NCI-H1436 treated with DMSO at 0.1 percent for 48 hours (cell line): ENCODE measurements around the gene PALM.

Source experiments
- DNase-seq: peaks from one replicate; lab custom pipeline; 2025; lab: John Stamatoyannopoulos, UW

The PALM gene

DNA sequence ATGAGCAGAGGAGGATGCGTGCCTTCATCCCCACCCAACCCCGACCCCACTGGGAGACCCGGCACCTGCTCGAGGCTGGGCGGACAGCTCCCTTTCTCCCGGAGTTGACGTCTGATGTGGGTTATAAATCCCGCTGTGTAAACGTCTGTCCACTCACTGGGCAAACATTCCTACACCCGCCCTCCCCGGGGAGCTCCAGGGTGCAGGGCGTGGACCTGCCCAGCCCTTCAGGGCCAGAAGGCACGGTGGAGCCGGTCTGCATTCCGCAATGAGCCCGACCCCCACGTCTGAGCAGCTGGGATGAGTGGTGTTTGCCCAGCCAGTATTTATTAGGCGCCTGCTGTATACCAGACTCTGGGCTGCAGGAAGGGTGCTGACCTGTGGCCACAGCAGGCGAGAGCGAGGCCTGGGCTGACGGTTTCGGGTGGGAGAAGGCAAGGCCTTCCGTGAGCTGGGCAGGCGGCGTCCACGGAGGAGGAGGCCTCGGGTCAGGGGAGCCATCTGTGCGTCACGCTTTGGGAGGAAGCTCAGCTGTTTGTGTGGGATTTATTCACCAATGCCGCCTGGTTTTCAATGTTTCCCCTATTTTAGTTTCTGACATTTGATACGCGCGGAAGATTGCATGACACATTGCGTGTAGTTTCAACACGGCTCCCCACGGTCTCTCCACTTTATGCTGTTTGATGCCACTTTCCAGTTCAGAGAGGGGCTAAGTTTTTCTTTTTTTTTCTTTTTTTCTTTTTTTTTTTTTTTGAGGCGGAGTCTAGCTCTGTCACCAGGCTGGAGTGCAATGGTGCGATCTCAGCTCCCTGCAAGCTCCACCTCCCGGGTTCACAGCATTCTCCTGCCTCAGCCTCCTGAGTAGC is 44.1 kb downstream of the PALM start:
- no peak for DNase-seq

DNA sequence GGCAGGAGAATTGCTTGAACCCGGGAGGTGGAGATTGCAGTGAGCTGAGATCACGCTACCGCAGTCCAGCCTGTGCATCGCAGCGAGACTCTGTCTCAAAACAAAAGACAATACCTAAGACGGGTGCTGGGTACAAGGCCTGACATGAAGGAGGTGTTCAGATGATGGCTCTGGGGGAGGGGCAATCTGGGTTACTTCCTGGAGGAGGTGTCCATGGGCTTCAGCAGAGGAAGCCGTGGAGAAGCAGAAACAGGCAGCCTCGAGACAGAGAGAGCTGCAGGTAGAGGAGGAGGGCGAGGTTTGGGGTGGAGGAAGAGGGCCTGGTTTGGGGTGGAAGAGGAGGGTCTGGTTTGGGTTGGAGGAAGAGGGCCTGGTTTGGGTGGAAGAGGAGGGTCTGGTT is 45.8 kb downstream of the PALM start:
- no peak for DNase-seq

DNA sequence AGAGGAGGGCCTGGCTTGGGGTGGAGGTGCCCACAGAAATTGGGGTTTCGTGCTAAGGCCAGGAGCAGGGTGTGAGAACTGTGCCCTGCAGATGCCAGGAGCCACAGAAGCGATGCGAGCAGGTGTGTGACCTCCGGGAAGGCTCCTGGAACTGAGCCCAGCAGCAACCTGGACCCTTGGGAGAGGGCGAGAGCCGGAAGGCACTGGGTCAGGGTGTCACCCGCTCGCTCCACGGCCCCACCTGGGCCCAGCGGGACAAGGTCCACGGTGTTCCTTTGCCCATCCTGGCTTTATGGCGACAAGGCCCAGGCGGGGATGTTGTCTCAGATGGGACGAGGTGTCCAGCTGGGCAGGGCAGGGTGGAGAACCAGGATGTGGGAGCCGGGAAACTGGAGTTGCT is 46.3 kb downstream of the PALM start:
- DNase-seq: no peak

DNA sequence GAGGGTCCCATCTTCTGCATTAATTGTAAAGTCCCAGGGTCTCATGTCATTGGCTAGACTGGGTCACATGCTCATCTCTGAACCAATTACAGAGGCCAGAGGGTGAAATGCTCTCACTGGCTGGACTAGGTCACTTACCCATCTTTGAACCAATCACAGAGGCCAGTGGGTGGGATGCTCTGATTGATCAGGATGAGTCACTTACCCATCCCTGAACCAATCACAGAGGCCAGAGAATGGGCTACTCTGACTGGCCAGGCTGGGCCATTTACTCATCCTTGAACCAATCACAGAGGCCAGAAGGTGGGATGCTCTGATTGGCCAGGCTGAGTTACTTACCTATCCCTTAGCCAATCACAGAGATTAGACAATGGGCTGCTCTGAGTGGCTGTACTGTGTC is 47.5 kb downstream of the PALM start:
- no peak for DNase-seq

DNA sequence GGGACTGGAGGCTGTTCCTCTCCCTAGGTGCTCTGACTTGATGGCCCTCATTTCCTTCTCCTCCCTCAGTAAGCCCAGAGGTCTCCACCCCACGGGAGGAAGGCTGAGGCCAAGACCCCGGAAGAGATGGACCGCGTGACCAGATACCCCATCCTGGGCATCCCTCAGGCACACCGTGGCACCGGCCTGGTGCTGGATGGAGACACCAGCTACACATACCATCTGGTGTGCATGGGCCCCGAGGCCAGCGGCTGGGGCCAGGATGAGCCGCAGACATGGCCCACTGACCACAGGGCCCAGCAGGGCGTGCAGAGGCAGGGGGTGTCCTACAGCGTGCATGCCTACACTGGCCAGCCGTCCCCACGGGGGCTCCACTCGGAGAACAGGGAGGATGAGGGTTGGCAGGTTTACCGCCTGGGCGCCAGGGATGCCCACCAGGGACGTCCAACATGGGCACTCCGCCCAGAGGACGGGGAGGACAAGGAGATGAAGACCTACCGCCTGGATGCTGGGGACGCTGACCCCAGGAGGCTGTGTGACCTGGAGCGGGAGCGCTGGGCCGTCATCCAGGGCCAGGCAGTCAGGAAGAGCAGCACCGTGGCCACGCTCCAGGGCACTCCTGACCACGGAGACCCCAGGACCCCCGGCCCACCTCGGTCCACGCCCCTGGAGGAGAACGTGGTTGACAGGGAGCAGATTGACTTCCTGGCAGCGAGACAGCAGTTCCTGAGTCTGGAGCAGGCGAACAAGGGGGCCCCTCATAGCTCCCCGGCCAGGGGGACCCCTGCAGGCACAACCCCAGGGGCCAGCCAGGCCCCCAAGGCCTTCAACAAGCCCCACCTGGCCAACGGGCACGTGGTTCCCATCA is 48.3 kb downstream of the PALM start:
- DNase-seq: no peak

DNA sequence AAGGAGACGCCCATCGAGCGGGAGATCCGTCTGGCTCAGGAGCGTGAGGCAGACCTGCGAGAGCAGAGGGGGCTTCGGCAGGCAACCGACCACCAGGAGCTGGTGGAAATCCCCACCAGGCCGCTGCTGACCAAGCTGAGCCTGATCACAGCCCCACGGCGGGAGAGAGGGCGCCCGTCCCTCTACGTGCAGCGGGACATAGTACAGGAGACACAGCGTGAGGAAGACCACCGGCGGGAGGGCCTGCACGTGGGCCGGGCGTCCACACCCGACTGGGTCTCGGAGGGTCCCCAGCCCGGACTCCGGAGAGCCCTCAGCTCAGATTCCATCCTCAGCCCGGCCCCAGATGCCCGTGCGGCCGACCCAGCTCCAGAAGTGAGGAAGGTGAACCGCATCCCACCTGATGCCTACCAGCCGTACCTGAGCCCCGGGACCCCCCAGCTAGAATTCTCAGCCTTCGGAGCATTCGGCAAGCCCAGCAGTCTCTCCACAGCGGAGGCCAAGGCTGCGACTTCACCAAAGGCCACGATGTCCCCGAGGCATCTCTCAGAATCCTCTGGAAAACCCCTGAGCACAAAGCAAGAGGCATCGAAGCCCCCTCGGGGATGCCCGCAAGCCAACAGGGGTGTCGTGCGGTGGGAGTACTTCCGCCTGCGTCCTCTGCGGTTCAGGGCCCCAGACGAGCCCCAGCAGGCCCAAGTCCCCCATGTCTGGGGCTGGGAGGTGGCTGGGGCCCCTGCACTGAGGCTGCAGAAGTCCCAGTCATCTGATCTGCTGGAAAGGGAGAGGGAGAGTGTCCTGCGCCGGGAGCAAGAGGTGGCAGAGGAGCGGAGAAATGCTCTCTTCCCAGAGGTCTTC is 49.3 kb downstream of the PALM start:
- no peak for DNase-seq

DNA sequence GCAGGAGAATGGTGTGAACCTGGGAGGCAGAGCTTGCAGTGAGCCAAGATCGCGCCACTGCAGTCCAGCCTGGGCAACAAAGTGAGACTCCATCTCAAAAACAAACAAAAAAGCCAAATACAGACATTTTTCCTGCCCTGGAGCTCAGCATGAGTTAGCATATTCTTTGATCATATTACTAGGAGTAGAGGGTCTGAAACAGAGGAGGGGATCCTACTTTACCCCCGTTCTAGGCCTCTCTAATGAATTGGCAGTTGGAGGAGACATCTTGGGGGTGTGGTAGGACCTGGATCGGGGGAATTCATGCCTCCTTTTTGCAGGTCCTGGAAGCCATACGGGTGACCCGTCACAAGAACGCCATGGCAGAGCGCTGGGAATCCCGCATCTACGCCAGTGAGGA is 54.4 kb downstream of the PALM start:
- DNase-seq: no peak

DNA sequence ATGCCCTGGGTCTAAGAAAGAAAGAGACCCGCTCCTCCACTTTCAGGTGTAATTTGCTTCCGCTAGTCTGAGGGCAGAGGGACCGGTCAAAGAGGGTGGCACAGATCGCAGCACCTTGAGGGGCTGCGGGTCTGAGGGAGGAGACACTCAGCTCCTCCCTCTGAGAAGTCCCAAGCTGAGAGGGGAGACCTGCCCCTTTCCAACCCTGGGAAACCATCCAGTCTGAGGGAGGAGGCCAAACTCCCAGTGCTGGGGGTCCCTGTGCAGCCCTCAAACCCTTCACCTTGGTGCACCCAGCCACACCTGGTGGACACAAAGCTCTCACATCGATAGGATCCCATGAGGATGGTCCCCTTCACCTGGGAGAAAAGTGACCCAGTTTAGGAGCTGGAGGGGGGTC is 55.1 kb downstream of the PALM start:
- no peak for DNase-seq

DNA sequence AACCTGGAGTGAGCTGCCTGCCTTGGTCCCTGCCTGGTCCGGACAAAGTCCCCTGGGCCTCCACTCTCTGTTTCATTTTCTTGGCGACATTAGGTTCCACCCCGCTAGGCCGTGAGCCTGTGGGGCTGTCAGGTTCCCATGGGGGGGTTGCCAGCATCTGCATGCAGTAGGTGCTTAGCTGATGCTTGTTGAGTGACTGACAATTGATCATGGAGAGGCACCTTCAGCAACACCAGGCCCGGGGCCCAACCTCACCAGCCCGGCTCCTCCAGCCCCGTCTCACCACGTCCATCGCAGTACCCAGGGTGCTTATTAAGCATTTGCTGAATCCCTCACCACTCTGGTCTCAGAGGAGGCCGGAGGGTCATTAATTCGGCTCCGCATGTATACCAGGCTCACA is 55.6 kb downstream of the PALM start:
- DNase-seq: no peak

DNA sequence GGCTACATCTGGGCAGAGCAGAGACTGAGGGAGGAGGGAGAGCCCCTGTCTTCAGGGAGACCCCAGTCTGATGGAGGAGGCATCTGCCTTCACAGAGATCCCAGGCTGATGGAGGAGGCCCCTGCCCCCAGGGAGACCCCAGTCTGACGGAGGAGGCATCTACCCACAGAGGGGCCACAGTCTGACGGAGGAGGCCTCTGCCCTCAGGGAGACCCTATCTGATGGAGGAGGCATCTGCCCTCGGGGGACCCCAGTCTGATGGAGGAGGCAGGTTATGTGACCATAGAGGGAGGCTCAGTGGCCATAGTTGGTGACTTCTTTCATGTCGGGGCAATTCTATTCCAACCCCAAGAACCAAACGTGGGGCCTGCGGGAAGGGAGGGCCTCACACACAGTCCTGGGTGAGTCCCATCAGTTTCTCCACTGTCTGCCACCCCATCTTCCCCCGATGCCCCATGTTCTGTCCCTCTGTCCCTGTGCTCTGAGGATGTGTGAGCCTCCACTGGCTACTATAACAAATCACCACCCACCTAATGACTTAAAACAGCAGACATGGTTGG is 56.5 kb downstream of the PALM start:
- DNase-seq: no peak

DNA sequence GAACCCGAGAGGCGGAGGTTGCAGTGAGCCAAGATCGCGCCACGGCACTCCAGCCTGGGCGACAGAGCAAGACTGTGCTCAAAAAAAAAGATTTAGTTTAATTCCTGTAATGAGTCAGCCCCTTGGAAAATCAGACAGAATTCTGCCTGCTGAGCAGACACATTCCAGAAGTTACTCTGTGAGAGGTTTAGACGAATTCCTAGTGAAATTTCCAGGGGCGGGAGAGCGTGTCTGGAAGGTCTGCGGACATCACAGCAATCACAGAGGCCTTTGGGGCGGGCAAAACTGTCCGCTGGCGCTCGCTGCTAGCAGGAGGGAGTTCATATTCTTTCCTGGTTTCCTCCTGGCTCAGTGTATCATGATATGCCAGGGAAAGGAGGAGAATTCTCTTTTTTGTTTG is 59.7 kb downstream of the PALM start:
- no peak for DNase-seq

DNA sequence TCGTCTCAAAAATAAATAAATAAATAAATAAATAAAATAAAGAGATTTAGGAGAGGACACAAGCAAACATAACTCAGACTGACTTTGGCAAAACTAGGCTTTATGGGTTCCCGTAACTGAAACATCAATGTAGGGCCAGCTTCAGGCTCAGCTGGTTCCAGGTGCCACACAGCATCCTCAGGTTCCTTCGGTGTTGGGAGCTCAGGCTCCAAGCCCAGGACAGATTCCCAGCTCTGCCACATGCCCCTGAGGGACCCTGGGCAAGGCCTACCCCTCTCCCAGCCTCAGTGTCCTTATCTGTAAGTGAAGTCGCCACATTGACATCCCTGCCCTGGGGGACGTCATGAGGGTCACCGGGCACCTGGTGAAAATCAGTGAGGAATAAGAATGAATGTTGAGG is 60.9 kb downstream of the PALM start:
- DNase-seq: no peak

DNA sequence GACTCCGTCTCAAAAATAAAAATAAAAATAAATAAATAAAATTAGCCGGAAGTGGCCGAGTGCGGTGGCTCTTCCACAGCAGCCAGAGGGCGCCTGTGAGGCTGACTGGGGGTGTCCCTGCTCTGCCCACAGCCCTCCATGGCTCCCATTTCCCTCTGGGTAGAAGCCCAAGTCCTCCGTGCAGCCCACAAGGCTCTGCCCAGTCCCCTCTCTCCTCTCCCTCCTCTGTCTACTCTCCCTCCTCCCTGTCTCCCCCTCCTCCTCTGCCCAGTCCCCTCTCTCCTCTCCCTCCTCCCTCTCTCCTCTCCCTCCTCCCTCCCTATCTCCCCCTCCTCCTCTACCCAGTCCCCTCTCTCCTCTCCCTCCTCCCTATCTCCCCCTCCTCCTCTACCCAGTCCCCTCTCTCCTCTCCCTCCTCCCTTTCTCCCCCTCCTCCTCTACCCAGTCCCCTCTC is 62.6 kb downstream of the PALM start:
- DNase-seq: no peak

DNA sequence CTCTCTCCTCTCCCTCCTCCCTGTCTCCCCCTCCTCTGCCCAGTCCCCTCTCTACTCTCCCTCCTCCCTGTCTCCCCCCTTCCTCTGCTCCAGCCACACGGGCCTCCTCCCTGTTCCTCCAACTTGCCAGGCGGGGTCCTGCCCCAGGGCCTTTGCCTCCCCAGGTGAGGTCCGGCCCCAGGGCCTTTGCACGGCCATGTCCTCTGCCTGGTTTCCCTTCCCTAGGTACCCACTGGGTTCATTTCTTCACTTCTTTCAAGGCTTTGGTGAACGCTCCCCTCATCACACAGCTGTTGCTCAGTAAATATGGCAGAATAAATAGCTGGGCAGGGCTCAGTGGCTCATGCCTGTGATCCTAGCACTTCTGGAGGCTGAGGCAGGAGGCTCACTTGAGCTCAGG is 63.3 kb downstream of the PALM start:
- DNase-seq: no peak

DNA sequence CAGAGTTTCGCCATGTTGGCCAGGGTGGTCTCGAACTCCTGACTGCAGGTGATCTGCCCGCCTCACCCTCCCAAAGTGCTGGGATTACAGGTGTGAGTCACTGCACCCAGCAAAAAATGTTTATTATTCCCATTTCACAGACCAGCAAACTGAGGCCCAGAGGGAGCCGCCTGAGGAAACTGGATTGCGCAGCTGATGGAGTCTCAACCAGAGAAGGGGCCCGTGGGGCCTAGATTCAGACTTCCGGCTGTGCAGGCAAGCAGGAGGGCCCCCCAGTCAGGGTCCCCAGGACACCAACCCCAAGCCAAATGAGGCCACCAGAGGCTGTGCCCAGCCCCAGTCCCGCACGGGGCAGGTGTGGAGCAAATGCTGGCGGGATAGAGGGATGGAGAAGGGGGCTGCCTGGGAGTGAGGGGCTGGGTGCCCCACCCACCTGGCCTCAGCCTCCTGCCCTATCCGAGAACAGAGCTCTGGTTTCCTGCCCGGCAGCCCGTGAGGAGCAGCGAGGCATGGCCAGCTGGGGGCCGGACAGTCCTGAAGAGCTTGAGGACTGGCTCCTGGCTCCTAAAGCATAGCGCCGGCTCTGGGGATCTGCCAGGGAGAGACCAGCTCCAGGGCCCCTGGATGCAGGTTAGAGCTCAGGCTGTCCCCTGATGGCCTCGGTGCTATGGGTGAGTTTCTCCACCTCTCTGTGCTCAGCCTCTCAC is 64.1 kb downstream of the PALM start:
- no peak for DNase-seq

DNA sequence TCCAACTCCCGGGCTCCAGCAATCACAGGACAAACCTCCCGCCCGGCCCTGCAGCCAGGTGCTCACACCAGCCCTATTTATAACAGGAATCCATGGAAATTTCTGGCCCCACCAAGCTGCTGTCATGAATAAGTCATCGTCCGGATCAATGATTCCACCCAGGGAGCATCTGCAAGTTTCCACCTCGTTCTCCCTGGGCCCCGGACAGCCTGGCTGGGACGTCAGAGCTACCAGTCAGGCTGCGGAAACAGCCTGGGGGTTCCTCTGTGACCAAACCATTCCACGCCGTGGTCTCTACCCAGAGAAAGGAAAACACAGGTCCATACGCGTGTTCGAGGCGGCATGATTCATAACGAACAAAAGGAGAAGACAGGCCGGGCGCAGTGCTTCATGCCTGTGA is 67.8 kb downstream of the PALM start:
- no peak for DNase-seq

DNA sequence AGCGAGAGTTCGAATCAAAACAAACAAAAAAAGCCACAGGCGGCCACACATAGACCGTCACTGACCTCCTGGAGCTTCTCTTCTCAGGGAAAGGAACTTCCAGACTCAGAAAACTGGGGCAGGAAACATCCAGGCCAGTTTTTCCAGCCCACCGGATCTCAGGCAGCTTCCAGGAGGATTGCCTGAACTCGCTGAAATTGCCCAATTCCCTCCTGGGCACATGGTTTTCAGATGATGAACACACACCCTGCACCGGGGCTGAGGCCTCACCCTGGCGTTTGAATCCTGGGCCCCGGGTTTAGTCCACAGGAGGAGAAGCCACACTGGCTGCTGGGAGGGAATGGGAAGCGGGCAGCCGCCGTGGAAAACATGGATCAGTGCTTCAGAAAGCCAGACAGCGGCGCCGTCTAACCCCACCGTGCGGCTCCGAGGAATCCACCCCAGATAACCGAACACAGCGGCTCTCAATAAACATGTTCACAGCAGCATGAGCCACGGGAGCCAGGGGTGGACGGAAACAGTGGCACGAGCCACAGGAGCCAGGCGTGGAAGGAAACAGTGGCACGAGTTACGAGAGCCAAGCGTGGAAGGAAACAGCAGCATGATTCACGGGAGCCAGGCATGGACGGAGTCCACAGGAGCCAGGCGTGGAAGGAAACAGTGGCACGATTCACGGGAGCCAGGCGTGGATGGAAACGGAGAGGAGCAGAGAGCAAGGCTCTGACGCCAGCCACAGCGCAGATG is 70.3 kb downstream of the PALM start:
- DNase-seq: no peak

DNA sequence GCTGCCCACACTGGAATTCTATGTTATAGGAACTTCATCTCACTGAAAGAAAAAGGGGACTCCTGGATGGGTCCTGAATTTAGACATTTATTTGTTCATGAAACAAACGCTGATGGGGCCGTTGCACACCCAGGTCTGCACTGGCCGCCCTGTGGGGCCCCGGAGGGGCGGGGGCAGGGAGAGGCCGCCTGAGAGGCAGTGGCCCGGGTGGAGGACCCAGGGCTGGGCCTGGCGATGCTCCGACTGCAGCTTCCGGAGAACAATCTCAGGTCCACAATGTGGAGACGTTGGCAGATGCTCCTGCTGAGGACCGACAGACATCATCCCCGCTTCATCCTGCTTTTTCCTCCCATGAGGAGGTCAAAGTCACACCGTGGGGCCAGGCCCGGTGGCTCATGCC is 72.2 kb downstream of the PALM start:
- no peak for DNase-seq

DNA sequence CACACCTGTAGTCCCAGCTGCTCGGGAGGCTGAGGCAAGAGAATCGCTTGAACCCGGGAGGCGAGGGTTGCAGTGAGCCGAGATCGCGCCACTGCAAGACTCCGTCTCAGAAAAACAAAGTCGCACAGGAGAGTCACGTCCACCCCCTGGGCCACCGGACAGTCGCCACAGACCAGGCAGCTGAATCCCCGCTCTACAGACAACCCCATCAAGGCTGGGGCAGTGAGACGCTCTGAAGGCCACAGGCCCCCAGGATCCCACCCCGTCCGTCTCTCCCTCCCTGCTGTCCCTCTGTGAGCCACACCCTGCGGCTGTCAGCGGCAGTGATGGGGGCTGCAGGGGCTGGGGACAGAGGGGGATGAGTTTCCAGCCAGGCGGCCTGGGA is 73.1 kb downstream of the PALM start:
- no peak for DNase-seq

DNA sequence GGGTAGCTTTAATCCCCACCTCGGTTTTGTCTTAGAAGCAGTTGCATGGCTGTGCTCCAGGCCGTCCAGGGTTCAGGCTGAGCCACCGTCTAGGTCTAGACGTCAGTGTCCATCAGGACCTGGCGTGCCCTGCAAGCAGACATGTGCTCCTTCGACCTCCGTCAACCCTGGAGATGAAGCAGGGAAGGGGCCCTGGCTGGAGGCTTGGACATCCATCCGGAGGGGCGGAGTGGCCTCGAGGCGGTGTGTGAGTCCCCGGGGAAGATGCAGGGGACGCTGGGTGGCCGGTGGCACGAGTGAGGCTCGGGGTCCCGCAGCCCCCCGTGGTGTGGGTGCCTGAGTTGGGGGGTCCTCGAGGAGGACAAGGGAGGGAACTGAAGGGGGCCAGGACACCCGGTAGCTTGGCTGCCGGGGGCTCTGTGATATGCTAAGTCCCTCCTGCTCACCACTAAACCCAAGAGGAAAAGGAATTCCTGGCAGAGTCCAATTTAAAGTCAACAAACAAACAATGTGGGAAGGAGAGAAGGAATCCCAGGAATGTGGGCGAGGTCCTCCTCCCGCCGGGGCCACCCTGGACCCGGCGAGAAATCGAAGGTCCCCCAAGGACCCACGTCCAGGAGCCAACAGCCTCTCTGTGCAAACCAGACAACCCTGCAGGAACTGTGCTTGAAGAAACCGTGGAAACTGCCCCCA is 73.6 kb downstream of the PALM start:
- no peak for DNase-seq
